ENCODE data around the gene BRI3BP. TPM values are rescaled to one million over a fixed set of nuclear protein-coding genes. Genes with fewer than 3 reads are reported as not detected.

Gene BRI3BP, protein sequence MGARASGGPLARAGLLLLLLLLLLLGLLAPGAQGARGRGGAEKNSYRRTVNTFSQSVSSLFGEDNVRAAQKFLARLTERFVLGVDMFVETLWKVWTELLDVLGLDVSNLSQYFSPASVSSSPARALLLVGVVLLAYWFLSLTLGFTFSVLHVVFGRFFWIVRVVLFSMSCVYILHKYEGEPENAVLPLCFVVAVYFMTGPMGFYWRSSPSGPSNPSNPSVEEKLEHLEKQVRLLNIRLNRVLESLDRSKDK
- total RNA-seq: 14.1 and 14.6 TPM in 2 replicates
- 4.3 and 6.1 TPM in 2 replicates for polyA plus RNA-seq

DNA sequence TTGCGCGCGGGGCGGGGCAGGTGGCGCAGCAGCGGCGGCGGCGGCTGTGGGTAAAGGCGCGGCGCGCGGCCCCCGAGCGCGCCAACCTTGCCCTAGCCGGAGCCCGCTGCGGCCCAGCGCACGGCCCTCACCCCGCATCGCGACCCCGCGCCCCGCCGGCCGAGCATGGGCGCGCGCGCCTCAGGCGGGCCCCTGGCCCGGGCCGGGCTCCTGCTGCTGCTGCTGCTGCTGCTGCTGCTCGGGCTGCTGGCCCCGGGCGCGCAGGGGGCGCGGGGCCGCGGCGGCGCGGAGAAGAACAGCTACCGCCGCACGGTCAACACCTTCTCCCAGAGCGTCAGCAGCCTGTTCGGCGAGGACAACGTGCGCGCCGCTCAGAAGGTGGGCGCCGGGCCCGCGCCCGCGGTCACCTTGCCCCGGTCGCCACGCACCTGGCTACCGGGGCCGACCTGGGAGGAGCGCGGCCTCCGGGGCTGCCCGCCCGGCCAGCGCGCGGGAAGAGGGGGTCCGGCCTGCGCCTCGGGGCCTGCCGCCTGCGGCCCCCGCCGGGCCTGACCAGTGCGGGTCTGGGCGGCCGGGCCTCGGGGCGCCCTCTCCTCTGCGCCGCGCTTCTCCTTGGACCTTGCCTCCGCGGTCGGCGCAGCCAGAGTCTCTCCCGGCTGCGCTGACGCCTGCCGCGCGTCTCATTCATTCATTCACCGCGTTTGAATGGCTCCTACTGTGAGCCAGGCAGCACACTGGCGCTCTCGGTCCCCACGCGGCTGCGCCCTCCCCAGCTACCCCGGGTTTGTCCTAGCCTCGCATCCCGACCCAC is at the start of gene BRI3BP:
Gene BRI3BP (plus strand): TSS at position 20 of the 811 bp plus-strand sequence. CDS start 146 bp downstream, at position 166.
- DNase-seq (ENCODE audit: low spot score): peak; percentile 75
- WGBS (ENCODE audit: low lambda C conversion rate, missing lambda C conversion rate): under 1% methylated on average over 59 of the region's 112 CpGs
- Histone ChIP-seq H3K4me3 (peak within 1 kb of the TSS; percentile 82), H3K27me3 (no peaks in the 10 kb centered on the region), H3K4me1 (ENCODE audit: insufficient read depth) (peaks cover 8% of the 10 kb centered on the region), H3K9me3 (ENCODE audit: low read depth) (no peaks in the 10 kb centered on the region), H3K4me2 (peak within 1 kb of the TSS; percentile 97), H3K79me2 (peaks cover 43% of the 10 kb centered on the region), H3K9me2 (replicated peaks; ENCODE audit: insufficient read depth) (no peaks in the 10 kb centered on the region), H3K27ac (peak within 1 kb of the TSS; percentile 75), H2AFZ (peak within 1 kb of the TSS; percentile 90), H3K36me3 (replicated peaks; ENCODE audit: insufficient read depth, low read depth) (no peaks in the 10 kb centered on the region), H4K20me1 (ENCODE audit: insufficient read depth, poor library complexity, severe bottlenecking) (no peaks in the 10 kb centered on the region)
- TF ChIP-seq EZH2 (IDR thresholded peaks at IDR 0.05; ENCODE audit: borderline replicate concordance): no peak
- no peak for TF ChIP-seq EZH2phosphoT487 (IDR thresholded peaks at IDR 0.05; ENCODE audit: low read depth, severe bottlenecking, unreplicated experiment)
- TF ChIP-seq, protein P1, sequence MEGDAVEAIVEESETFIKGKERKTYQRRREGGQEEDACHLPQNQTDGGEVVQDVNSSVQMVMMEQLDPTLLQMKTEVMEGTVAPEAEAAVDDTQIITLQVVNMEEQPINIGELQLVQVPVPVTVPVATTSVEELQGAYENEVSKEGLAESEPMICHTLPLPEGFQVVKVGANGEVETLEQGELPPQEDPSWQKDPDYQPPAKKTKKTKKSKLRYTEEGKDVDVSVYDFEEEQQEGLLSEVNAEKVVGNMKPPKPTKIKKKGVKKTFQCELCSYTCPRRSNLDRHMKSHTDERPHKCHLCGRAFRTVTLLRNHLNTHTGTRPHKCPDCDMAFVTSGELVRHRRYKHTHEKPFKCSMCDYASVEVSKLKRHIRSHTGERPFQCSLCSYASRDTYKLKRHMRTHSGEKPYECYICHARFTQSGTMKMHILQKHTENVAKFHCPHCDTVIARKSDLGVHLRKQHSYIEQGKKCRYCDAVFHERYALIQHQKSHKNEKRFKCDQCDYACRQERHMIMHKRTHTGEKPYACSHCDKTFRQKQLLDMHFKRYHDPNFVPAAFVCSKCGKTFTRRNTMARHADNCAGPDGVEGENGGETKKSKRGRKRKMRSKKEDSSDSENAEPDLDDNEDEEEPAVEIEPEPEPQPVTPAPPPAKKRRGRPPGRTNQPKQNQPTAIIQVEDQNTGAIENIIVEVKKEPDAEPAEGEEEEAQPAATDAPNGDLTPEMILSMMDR (IDR thresholded peaks at IDR 0.05; ENCODE audit: poor library complexity): no peak

DNA sequence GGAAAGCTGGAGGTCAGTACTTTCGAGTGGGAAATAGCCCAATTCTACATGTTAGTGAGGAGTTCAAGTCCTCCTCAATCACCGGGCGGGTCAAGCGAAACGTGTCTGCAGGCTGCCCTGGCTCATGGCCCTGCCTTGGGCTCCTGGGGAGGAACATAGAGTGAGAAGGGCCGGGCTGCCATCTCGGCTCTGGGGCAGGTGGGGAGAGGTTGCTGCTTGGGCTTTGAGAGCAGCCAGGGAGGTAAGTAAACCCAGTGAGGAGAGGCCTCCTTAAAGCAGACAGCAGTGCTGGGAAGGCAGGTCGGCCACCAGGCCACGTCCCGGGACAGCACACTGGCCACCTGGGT is 47.0 kb upstream of the BRI3BP start:
- Histone ChIP-seq H3K27ac (no peak overlapping the region), H3K36me3 (replicated peaks; ENCODE audit: insufficient read depth, low read depth) (no peaks in the 10 kb centered on the region), H3K4me2 (no peak overlapping the region), H3K9me2 (replicated peaks; ENCODE audit: insufficient read depth) (no peaks in the 10 kb centered on the region), H3K4me1 (ENCODE audit: insufficient read depth) (no peaks in the 10 kb centered on the region), H3K79me2 (no peaks in the 10 kb centered on the region), H3K27me3 (no peaks in the 10 kb centered on the region), H3K4me3 (no peak overlapping the region), H4K20me1 (ENCODE audit: insufficient read depth, poor library complexity, severe bottlenecking) (no peaks in the 10 kb centered on the region), H2AFZ (no peak overlapping the region), H3K9me3 (ENCODE audit: low read depth) (no peaks in the 10 kb centered on the region)
- 91% methylated on average over 10 of the region's 10 CpGs for WGBS (ENCODE audit: low lambda C conversion rate, missing lambda C conversion rate)
- no peak for DNase-seq (ENCODE audit: low spot score)
- TF ChIP-seq, protein P1 (IDR thresholded peaks at IDR 0.05; ENCODE audit: poor library complexity): no peak
- no peak for TF ChIP-seq EZH2 (IDR thresholded peaks at IDR 0.05; ENCODE audit: borderline replicate concordance)
- no peak for TF ChIP-seq EZH2phosphoT487 (IDR thresholded peaks at IDR 0.05; ENCODE audit: low read depth, severe bottlenecking, unreplicated experiment)

DNA sequence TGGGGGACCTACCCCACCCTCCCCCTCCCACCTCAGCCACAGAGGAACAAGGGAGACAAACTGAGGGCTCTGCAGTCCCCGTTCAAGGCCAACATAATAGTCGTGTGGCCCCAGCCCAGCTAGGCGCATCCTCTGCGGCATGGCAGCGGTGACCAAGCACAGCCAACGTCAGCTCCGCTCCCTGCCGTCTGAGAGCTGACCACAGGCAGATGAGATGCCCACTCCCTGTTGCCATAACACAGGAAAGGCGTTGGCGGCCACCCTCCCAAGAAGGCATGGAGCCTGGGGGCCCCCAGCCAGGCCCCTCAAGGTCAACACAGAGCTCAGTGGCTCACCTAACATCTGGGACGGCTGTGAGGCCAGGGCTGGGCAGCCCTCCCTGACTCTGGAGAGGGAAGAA is 46.4 kb upstream of the BRI3BP start:
- Histone ChIP-seq H3K4me3 (no peak overlapping the region), H3K79me2 (no peaks in the 10 kb centered on the region), H4K20me1 (ENCODE audit: insufficient read depth, poor library complexity, severe bottlenecking) (no peaks in the 10 kb centered on the region), H3K4me2 (no peak overlapping the region), H3K36me3 (replicated peaks; ENCODE audit: insufficient read depth, low read depth) (no peaks in the 10 kb centered on the region), H3K27me3 (no peaks in the 10 kb centered on the region), H3K9me2 (replicated peaks; ENCODE audit: insufficient read depth) (no peaks in the 10 kb centered on the region), H3K27ac (no peak overlapping the region), H3K9me3 (ENCODE audit: low read depth) (no peaks in the 10 kb centered on the region), H3K4me1 (ENCODE audit: insufficient read depth) (no peaks in the 10 kb centered on the region), H2AFZ (no peak overlapping the region)
- 91% methylated on average over 11 of the region's 11 CpGs for WGBS (ENCODE audit: low lambda C conversion rate, missing lambda C conversion rate)
- TF ChIP-seq, protein P1 (IDR thresholded peaks at IDR 0.05; ENCODE audit: poor library complexity): no peak
- no peak for DNase-seq (ENCODE audit: low spot score)
